Subcutaneous abdominal adipose tissue (tissue), 5 donors: ENCODE data around the gene ZNF317.

Experiments
- H3K27ac ChIP-seq: one replicate; pipeline ENCODE4 v1.7.0; 2013; ENCODE audit warnings: low read depth, mild to moderate bottlenecking, inconsistent platforms, low read length, moderate library complexity
- H3K27me3 ChIP-seq, 5 donors: one replicate each; pipeline ENCODE4 v1.7.0; 2013; ENCODE audit warnings: low read length in 5 of 5, inconsistent platforms in 1 of 5; ENCODE audit not compliant: control insufficient read depth in 5 of 5, insufficient read depth in 4 of 5
- H3K36me3 ChIP-seq, 5 donors: one replicate each; pipeline ENCODE4 v1.7.0; 2013; ENCODE audit warnings: low read length in 5 of 5; ENCODE audit not compliant: control insufficient read depth in 5 of 5, insufficient read depth in 5 of 5
- H3K4me1 ChIP-seq, 5 donors: one replicate each; pipeline ENCODE4 v1.7.0; 2013; ENCODE audit warnings: low read length in 5 of 5, mild to moderate bottlenecking in 3 of 5, moderate library complexity in 1 of 5; ENCODE audit not compliant: control insufficient read depth in 5 of 5, insufficient read depth in 5 of 5
- H3K4me3 ChIP-seq, 5 donors: one replicate each; pipeline ENCODE4 v1.7.0; 2013; ENCODE audit warnings: low read length in 5 of 5, low read depth in 1 of 5
- H3K9ac ChIP-seq, 5 donors: one replicate each; pipeline ENCODE4 v1.7.0; 2013; ENCODE audit warnings: low read length in 5 of 5, mild to moderate bottlenecking in 4 of 5, moderate library complexity in 3 of 5
- H3K9me3 ChIP-seq, 5 donors: one replicate each; pipeline ENCODE4 v1.7.0; 2013; ENCODE audit warnings: low read length in 5 of 5; ENCODE audit not compliant: control insufficient read depth in 5 of 5
- donor health status: healthy.
- donor health status: healthy.
- donor health status: healthy.
- donor health status: healthy.
- donor health status: healthy.

The ZNF317 gene

DNA sequence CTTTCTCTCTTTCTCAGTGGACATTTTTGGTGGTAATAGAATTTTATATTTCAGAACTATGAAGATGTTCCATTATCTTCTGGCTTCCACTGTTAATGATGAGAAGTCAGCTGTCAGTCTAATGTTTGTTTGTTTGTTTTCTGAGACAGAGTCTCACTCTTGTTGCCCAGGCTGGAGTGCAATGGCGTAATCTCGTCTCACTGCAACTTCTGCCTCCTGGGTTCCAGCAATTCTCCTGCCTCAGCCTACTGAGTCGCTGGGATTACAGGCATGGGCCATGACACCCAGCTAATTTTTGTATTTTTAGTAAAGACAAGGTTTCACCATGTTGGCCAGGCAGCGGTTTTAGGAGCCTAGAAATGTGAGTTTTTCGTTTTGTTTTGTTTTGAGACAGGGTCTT is 4.7 kb downstream of the ZNF317 start:
- Histone ChIP-seq H3K36me3 (peaks cover 0 to 8% (median 6%) of the 10 kb centered on the region in 5 donors), H3K4me1 (peaks cover 0 to 24% (median 15%) of the 10 kb centered on the region in 5 donors), H3K27ac (no peak overlapping the region), H3K4me3 (no peak overlapping the region), H3K9ac (no peak overlapping the region), H3K27me3 (no peaks in the 10 kb centered on the region), H3K9me3 (peaks cover 3 to 15% (median 10%) of the 10 kb centered on the region in 5 donors)

DNA sequence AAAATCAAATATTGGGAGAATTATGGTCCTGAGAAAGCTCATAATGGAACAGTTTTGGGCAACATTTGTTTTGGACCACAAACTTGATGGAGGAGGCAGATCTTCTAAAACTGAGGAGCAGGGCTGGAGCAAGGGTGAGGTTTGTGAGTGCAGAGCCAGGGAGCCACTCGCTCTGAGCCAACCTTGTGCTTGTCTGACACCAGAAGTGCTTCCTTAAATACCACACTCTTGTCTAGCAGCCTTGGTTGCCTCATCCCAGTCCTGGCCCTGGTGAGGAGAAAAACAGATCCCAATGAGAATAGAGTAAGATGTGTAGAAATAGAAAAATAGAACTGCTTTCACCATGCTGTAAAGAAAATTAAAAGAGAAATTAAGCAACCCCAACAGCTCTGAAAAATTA is 6.7 kb downstream of the ZNF317 start:
- peaks cover 3 to 15% (median 11%) of the 10 kb centered on the region in 5 donors for H3K9me3 ChIP-seq
- peaks cover 0 to 10% (median under 1%) of the 10 kb centered on the region in 5 donors for H3K4me1 ChIP-seq
- H3K36me3 ChIP-seq, result peaks cover 0 to 8% (median 6%) of the 10 kb centered on the region in 5 donors
- H3K9ac ChIP-seq, result no peak overlapping the region
- H3K27me3 ChIP-seq, result no peaks in the 10 kb centered on the region
- H3K27ac ChIP-seq, result no peak overlapping the region
- H3K4me3 ChIP-seq, result no peak overlapping the region

DNA sequence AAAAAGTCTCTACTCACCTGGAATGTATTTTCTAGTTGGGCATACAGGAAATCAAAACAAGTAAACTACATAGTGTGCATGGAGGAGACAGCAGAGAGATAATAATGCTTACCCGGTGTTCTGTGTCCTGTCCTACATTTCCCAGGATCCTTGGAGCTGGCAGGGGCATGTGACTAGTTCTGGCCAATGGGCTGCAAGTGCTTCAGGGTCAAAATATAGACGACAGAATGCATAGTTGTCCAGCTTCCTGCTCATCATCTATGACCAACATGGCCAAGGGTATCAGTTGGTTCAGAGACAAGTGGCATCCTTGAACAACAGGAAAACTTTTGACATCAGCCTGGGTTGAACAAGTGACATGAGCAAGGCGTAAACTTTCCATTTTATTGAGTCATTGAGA is 8.5 kb downstream of the ZNF317 start:
- peaks cover 0 to 22% (median 11%) of the 10 kb centered on the region in 5 donors for H3K36me3 ChIP-seq
- H3K9me3 ChIP-seq, result peaks cover 3 to 19% (median 13%) of the 10 kb centered on the region in 5 donors
- H3K27me3 ChIP-seq, result no peaks in the 10 kb centered on the region
- no peak overlapping the region for H3K4me3 ChIP-seq
- peaks cover 0 to 6% (median 0%) of the 10 kb centered on the region in 5 donors for H3K4me1 ChIP-seq
- no peak overlapping the region for H3K9ac ChIP-seq
- H3K27ac ChIP-seq, result no peak overlapping the region

DNA sequence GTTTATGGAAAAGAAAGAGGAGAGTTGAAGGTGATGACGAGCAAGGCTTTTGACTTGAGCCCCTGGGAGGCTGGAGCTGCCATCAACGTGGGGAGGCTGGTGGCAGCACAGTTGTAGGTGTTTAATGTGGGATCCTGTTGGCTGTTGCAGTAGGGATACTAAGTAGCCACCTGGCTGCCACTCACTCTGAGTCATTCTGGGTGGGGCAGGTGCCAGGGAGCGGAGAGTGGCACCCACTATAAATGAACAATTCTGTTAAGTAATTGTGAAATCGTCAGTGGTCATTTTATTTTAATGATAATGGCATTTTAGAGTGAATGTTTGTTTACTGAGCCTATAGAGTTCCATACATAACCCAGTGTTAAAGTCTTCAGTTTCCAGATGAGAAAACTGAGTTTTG is 9.8 kb downstream of the ZNF317 start:
- peaks cover 0 to 6% (median 0%) of the 10 kb centered on the region in 5 donors for H3K4me1 ChIP-seq
- H3K36me3 ChIP-seq, result peaks cover 0 to 22% (median 11%) of the 10 kb centered on the region in 5 donors
- peaks cover 0 to 17% (median 9%) of the 10 kb centered on the region in 5 donors for H3K9me3 ChIP-seq

DNA sequence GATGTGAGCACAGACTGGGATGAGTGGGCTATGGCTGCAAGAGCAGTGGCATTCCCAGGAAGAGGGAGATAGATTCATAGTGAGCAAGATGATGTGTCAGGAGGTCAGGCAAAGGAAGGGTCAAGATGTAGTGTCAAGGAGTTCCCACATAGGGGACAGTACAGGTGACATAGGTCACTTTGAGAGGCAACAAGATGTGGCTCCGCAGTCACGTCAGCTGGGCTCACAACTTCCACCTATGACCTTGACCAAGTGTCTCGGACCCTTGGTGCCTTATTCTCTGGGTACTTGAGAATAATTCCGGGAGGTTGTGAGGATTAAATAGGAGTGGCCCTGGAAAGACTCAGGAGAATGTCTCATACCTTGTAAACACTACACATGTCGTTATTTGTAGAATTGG is 10.5 kb downstream of the ZNF317 start:
- Histone ChIP-seq H3K9ac (no peak overlapping the region), H3K4me3 (no peak overlapping the region), H3K4me1 (peaks cover 0 to 6% (median 0%) of the 10 kb centered on the region in 5 donors), H3K9me3 (peaks cover 0 to 11% (median 7%) of the 10 kb centered on the region in 5 donors), H3K27me3 (no peaks in the 10 kb centered on the region), H3K27ac (no peak overlapping the region), H3K36me3 (peaks cover 0 to 23% (median 11%) of the 10 kb centered on the region in 5 donors)

More for the DNA sequence above, 9.8 kb downstream of the ZNF317 start:
- H3K27me3 ChIP-seq, result no peaks in the 10 kb centered on the region
- no peak overlapping the region for H3K9ac ChIP-seq
- no peak overlapping the region for H3K4me3 ChIP-seq
- no peak overlapping the region for H3K27ac ChIP-seq

DNA sequence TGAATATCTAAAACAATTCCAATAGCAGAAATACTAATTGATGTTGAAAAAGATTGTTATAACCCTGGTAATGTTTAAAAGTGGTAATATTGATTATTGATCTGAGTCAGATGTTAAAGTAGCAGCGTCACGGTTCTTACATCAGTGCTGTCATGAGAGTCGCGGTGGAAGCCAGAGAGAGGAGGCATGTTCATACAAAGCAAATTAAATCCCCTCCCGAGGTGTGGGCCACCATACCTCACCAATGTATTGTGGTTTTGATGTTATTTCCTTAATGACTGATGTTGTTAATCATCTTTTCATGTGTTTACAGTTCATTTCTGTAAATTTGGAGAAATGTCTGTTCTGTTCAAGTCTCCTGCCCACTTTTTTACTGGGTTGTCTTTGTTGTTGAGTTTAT is 11.2 kb downstream of the ZNF317 start:
- Histone ChIP-seq H3K9ac (no peak overlapping the region), H3K27me3 (no peaks in the 10 kb centered on the region), H3K27ac (no peak overlapping the region), H3K36me3 (peaks cover 0 to 30% (median 16%) of the 10 kb centered on the region in 5 donors), H3K4me3 (no peak overlapping the region), H3K9me3 (peaks cover 0 to 11% (median 7%) of the 10 kb centered on the region in 5 donors), H3K4me1 (peaks cover 0 to 6% (median 0%) of the 10 kb centered on the region in 5 donors)

DNA sequence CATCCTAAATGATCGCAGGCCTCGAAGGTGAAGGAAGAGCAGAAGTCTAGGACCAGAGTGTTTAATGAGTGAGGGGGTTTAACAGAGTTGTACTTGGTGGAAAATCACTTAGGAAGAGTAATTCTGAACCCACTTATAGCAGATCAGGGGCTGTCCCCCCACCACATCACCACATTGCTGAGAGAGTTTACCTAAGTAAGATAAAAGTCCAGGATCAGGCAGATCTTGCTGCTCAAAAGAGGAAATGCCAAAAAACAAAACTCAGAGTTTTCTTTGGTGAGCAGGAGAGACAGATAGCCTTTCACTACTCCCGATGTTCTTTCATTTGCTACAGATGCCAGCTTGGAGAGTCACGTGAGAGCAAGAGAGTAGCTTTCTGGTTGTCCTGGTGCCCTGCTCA is 15.4 kb downstream of the ZNF317 start:
- H3K4me1 ChIP-seq, result peaks cover 0 to 5% (median 0%) of the 10 kb centered on the region in 5 donors
- H3K27me3 ChIP-seq, result peaks cover 0 to 3% (median 0%) of the 10 kb centered on the region in 5 donors
- H3K4me3 ChIP-seq, result no peak overlapping the region
- peaks cover 5 to 62% (median 50%) of the 10 kb centered on the region in 5 donors for H3K36me3 ChIP-seq
- no peak overlapping the region for H3K27ac ChIP-seq
- H3K9me3 ChIP-seq, result peaks cover under 1 to 14% (median 7%) of the 10 kb centered on the region in 5 donors
- H3K9ac ChIP-seq, result no peak overlapping the region

DNA sequence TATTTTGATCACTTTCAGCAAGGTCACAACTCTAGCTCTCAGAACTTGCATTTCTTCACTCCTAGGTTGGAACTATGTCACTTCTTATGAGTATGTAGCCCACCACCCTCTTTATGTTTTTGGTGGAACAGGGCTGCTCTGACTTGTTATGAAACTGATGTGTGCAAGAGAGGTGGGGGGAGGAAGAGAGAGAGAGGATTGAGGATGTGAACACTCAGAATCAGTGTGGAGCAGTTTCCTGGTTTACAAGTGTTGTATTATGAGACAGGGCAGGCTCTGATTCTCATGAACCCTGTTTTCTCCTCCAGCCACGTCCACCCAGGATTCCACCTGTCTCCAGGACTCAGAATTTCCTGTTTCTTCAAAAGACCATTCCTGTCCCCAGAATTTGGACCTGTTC is 16.1 kb downstream of the ZNF317 start:
- H3K27me3 ChIP-seq, result peaks cover 0 to 7% (median 0%) of the 10 kb centered on the region in 5 donors
- peaks cover 0 to 11% (median 0%) of the 10 kb centered on the region in 5 donors for H3K4me1 ChIP-seq
- H3K36me3 ChIP-seq, result peaks cover 5 to 69% (median 57%) of the 10 kb centered on the region in 5 donors
- no peak overlapping the region for H3K4me3 ChIP-seq
- no peak overlapping the region for H3K27ac ChIP-seq
- peaks cover 4 to 16% (median 10%) of the 10 kb centered on the region in 5 donors for H3K9me3 ChIP-seq
- no peak overlapping the region for H3K9ac ChIP-seq

DNA sequence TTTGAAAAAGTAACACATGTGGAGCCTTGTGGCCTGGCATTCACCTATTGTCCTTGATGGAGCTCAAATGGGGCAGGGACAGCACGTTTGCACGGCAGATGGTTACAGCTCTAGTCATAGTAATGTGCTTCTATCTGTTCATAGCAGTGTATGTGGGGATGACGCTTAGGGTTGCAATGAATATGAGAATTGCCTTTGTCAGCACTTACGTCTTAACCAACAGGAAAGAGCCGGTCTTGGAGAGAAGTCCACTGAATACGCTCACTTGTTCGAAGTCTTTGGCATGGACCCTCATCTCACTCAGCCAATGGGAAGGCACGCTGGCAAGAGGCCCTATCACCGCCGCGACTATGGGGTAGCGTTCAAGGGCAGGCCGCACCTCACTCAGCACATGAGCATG is 19.7 kb downstream of the ZNF317 start:
- Histone ChIP-seq H3K36me3 (peaks cover 5 to 88% (median 76%) of the 10 kb centered on the region in 5 donors), H3K27ac (no peak overlapping the region), H3K9me3 (peaks cover 3 to 13% (median 10%) of the 10 kb centered on the region in 5 donors), H3K9ac (peak overlapping the region in 1 of 5 donors; percentile 95), H3K4me1 (peaks cover 0 to 11% (median 0%) of the 10 kb centered on the region in 5 donors), H3K27me3 (peaks cover 0 to 7% (median 0%) of the 10 kb centered on the region in 5 donors), H3K4me3 (no peak overlapping the region)

DNA sequence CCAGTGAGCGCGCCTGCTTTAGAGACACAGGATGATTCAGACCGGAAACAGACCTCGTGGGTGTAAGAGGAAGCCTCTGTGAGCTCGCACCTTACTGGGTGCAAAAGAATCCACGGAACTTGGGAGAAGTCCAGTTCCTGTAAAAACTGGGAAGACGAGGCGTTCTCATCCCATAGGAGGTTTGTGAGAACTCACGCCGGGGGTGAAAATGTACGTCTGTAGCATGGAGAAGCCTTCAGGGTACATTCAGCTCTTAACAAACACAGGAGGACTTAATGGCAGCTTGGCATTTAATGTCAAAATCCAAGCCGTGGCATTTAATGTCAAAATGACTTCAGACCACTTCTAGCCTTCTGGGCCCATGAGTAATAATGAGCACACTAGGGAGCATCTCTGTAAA is 21.2 kb downstream of the ZNF317 start:
- peaks cover 5 to 79% (median 71%) of the 10 kb centered on the region in 5 donors for H3K36me3 ChIP-seq
- H3K27ac ChIP-seq, result no peak overlapping the region
- peaks cover 0 to 11% (median 0%) of the 10 kb centered on the region in 5 donors for H3K4me1 ChIP-seq
- H3K9me3 ChIP-seq, result peaks cover 3 to 11% (median 5%) of the 10 kb centered on the region in 5 donors
- no peak overlapping the region for H3K9ac ChIP-seq
- H3K4me3 ChIP-seq, result peak overlapping the region in 2 of 5 donors; percentile 17 to 30
- peaks cover 0 to 7% (median 0%) of the 10 kb centered on the region in 5 donors for H3K27me3 ChIP-seq
